ENCODE data around the gene EIF4E1B.
A peak's percentile ranks its signal among the peaks of the same experiment; 100 is the strongest.

Gene EIF4E1B

DNA sequence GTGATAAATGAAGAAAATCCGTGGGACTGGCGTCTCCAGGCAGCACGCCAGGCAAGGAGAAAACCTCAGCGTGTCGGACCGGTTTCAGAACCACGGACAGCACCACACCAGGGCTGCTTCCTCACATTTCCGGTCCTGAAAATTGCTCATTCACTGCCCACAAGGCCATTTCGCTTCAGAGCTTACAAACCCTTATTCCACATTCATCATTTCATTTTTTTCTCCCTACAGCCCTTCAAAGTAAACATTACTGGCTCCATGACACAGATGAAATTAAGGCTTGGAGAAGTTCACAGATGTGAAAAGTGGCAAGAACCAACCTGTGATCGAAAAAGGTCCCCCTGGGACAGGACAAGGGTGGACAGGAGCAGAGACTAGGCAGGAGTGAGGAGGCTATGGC lies 19.0 kb upstream of the EIF4E1B start:
- Mint-ChIP-seq H3K4me1 (ENCODE audit: low read depth) (peaks cover 8% of the 10 kb centered on the region), H3K27ac (no peak overlapping the region)
- intact Hi-C loops (cut with micrococcal nuclease), result no loop called here

DNA sequence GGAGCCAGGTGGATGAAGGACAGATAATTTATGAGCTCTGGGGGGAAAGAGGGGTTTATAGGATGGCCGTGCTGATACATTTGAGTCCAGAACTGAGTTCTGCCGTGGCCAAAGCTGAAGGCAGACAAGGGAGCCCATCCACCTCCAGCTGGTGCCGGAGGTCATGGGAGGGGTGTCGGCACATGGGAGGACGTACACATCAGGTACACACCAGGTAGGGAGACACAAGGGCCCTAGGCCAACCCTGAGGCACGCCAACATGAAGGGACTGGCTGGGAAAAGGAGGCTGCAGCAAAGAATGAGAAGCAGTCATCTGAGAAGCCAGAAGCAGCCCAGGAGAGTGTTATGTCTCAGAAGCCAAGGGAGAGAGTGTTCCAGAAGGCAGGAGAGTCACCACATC lies 18.5 kb upstream of the EIF4E1B start:
- no peaks in the 10 kb centered on the region for H3K9me3 Mint-ChIP-seq
- H3K27me3 Mint-ChIP-seq, result peaks cover 69% of the 10 kb centered on the region
- no peaks in the 10 kb centered on the region for H3K36me3 Mint-ChIP-seq (ENCODE audit: low read depth)
- H3K4me1 Mint-ChIP-seq (ENCODE audit: low read depth), result peaks cover 8% of the 10 kb centered on the region
- intact Hi-C loops (cut with micrococcal nuclease), result no loop called here
- no peak overlapping the region for H3K27ac Mint-ChIP-seq
- H3K4me3 Mint-ChIP-seq, result no peak overlapping the region

More for the DNA sequence above, 19.0 kb upstream of the EIF4E1B start:
- Mint-ChIP-seq H3K4me3 (no peak overlapping the region), H3K36me3 (ENCODE audit: low read depth) (no peaks in the 10 kb centered on the region), H3K9me3 (no peaks in the 10 kb centered on the region), H3K27me3 (peaks cover 67% of the 10 kb centered on the region)

DNA sequence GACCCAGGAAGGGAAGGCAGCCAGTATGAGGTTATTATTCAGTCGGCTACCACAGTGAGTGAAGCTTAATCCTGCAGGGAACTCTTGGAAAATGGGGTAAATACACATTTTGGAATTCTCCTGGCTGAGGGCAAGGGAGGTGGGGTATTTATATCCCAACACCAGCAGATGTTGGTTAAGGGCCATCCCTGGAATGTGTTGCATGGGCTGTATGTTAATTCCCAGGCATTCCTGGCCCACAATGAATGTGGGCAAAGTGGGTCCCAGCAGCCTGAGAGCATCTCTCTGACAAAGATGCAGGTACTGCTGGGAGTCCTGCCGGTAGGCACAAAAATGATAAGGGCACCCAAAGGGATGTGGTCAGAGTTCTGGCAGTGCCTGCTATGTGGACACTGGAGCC lies 17.6 kb upstream of the EIF4E1B start:
- no peak overlapping the region for H3K4me3 Mint-ChIP-seq
- H3K4me1 Mint-ChIP-seq (ENCODE audit: low read depth), result peaks cover 8% of the 10 kb centered on the region
- intact Hi-C loops (cut with micrococcal nuclease), result no loop called here
- H3K36me3 Mint-ChIP-seq (ENCODE audit: low read depth), result no peaks in the 10 kb centered on the region
- no peaks in the 10 kb centered on the region for H3K9me3 Mint-ChIP-seq
- H3K27me3 Mint-ChIP-seq, result peaks cover 72% of the 10 kb centered on the region
- H3K27ac Mint-ChIP-seq, result no peak overlapping the region

DNA sequence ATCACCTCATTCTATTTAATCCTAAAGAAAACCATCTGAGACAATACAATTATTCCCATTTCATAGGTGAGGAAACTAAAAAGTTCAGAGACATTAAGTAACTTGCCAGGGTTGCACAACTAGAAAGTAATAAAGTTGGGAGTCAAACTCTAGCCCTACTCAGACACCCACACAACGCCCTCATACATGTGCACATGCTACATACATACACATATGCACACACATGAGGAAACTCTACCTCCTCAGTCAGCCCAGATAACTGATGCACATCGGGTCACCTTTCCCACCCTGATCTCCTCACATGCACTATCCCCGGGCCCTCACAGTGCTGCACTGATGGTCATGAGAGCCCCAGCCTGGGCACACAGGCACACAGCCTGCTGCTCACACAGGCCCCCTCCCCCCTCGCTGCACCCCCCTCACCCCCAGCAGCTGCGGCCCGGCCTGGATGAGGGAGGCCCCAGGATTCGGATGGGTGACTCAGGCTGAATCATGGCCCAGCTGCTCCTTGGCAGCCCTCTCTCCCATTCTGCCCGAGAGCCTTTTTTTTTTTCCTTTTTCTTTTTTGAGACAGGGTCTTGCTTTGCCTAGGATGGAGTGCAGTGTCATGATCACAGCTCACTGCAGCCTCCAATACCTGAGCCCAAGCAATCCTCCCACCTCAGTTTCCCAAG lies 15.5 kb upstream of the EIF4E1B start:
- Mint-ChIP-seq H3K36me3 (ENCODE audit: low read depth) (no peaks in the 10 kb centered on the region), H3K27ac (no peak overlapping the region), H3K4me3 (no peak overlapping the region), H3K9me3 (no peaks in the 10 kb centered on the region), H3K27me3 (peaks cover 77% of the 10 kb centered on the region), H3K4me1 (ENCODE audit: low read depth) (peaks cover 4% of the 10 kb centered on the region)
- intact Hi-C loops (cut with micrococcal nuclease), result no loop called here

DNA sequence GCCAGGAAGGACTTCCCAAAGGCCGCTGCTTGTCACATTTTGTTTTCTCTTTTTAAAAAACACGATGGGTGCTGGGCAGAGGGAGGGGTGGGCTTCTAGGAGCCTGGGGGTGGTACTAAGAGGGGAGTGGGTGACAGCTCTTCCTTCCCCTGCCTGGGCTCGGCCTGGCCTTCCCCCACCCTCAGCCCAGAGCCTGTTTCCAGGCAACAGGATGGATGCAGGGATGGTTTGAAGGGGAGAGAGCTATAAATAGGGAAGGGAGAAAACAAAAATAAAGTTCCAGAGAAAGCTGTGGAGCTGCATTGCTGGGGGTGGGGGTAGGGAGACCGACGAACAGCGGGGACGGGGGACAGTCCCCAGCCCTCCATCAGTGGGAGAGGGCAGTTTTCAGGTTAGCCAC lies 14.0 kb upstream of the EIF4E1B start:
- intact Hi-C loops (cut with micrococcal nuclease), result no loop called here
- H3K4me3 Mint-ChIP-seq, result no peak overlapping the region
- H3K9me3 Mint-ChIP-seq, result no peaks in the 10 kb centered on the region
- no peaks in the 10 kb centered on the region for H3K36me3 Mint-ChIP-seq (ENCODE audit: low read depth)
- H3K27ac Mint-ChIP-seq, result no peak overlapping the region
- H3K27me3 Mint-ChIP-seq, result peaks cover 86% of the 10 kb centered on the region
- peaks cover 13% of the 10 kb centered on the region for H3K4me1 Mint-ChIP-seq (ENCODE audit: low read depth)

DNA sequence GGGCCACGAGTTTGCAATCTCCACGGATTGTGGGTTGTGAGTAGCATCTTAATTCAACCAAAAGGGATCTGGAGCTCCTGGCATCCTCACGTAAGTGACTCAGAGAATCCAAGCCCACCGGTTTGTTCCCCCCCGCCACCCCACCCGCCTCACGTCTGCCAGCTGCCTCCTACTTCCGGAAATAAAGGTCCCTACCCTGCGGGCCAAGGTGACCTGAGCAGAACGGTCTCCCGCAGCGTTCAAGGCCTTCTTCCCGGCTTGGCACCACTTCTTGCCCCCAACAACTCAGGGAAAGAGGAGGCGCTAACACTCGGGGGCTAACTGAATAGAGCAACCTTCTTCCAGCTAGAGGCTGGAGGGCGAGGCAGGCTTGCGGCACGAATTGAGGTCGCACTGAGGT lies 11.7 kb upstream of the EIF4E1B start:
- intact Hi-C loops (cut with micrococcal nuclease), result no loop called here
- peaks cover 13% of the 10 kb centered on the region for H3K4me1 Mint-ChIP-seq (ENCODE audit: low read depth)
- H3K9me3 Mint-ChIP-seq, result no peaks in the 10 kb centered on the region
- no peak overlapping the region for H3K4me3 Mint-ChIP-seq
- H3K36me3 Mint-ChIP-seq (ENCODE audit: low read depth), result no peaks in the 10 kb centered on the region
- H3K27me3 Mint-ChIP-seq, result peaks cover 83% of the 10 kb centered on the region
- no peak overlapping the region for H3K27ac Mint-ChIP-seq

DNA sequence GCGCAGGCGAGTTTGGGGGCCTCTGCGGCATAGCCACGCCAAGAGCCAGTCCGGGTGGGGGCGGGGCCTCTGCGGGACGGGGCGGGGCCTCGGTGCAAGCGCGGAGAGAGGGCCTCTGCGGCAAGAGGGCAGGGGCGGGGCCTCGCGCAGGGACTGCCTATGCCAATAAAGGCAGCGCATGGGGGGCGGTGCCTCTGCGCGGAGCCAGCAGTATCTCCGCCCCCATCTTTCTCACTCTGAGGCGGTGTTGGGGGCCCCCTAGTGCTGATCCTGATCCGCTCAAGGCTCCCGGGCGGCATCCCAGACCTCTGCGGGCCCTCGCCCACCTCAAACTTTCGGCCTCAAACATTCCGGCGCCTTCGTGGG lies 11.3 kb upstream of the EIF4E1B start:
- Mint-ChIP-seq H3K4me3 (no peak overlapping the region), H3K9me3 (no peaks in the 10 kb centered on the region)

DNA sequence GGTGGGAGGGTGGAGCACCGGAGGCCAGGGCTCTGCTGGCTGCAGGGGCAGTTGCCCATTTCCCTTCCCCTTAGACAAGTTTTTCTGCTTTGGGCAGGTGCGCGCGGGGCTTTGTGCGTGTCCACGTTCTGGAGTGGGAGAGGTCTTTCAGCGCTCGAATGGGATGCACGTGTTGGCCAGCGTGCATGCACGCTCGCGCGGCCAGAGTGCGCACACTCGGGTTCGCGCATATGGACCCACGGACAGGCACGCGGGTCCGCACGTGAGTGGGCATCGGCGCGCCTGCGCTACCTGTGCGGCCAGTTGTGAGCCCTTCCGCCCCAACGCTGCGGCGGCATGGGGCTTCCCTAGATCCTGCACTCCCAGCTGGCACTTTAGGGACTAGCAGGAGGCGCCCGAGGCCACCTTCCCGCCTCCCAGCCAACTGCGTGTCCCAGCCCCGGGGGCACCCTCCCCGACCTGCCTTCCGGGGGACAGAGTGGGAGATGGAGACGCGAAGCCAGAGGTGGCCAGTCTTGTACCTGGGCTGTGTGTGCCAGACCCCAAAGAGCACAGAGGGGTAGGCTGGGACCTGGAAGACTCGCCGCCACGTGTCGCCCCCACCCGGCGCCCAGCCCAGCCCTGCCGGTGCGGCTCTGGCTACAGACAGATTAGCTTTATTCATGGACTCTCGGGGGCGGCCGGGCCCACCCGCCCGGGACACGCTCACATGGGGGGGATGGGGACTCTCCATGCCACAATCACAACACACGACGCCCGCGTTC lies 10.7 kb upstream of the EIF4E1B start:
- intact Hi-C loops (cut with micrococcal nuclease), result no loop called here
- Mint-ChIP-seq H3K27ac (no peak overlapping the region), H3K36me3 (ENCODE audit: low read depth) (no peaks in the 10 kb centered on the region), H3K4me1 (ENCODE audit: low read depth) (peaks cover 13% of the 10 kb centered on the region), H3K9me3 (no peaks in the 10 kb centered on the region), H3K27me3 (peaks cover 87% of the 10 kb centered on the region), H3K4me3 (peak overlapping the region; percentile 71)

More for the DNA sequence above, 11.3 kb upstream of the EIF4E1B start:
- intact Hi-C loops (cut with micrococcal nuclease), result no loop called here
- H3K4me1 Mint-ChIP-seq (ENCODE audit: low read depth), result peaks cover 13% of the 10 kb centered on the region
- no peaks in the 10 kb centered on the region for H3K36me3 Mint-ChIP-seq (ENCODE audit: low read depth)
- no peak overlapping the region for H3K27ac Mint-ChIP-seq
- H3K27me3 Mint-ChIP-seq, result peaks cover 81% of the 10 kb centered on the region

DNA sequence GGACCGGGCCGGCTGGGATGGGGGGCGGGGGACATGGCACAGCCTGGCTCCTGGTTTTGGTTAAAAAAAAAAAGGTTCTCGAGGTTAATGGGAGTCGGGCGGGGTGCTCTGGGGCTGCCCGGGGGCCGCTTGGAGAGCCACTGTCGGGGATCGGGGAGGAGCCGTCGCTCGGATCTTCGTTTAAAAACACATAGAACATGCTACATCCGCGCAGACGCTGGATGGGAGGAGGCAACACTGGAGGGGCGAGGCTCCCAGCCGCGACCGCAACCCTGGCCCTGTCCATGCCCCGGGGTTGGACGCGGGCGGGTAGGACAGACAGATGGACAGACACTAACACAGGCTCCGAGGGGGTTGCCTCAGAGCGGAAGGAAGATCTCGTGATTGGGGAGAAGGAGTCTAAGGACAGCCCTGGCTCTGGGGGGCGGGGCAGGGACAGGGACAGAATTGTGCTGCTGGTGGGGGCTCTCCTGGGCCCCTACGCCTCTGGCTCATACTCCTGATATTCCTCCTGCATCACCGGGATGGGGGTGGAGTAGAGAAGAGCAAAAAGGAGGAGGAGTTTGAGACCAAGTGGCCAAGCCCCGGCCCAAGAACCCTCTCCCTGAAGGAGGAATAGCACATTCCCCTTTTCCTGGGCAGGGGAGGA lies 10.0 kb upstream of the EIF4E1B start:
- H3K36me3 Mint-ChIP-seq (ENCODE audit: low read depth), result no peaks in the 10 kb centered on the region
- H3K9me3 Mint-ChIP-seq, result no peaks in the 10 kb centered on the region
- H3K27ac Mint-ChIP-seq, result no peak overlapping the region
- intact Hi-C loops (cut with micrococcal nuclease), result no loop called here
- peaks cover 13% of the 10 kb centered on the region for H3K4me1 Mint-ChIP-seq (ENCODE audit: low read depth)
- peaks cover 83% of the 10 kb centered on the region for H3K27me3 Mint-ChIP-seq
- peak overlapping the region; percentile 71 for H3K4me3 Mint-ChIP-seq

DNA sequence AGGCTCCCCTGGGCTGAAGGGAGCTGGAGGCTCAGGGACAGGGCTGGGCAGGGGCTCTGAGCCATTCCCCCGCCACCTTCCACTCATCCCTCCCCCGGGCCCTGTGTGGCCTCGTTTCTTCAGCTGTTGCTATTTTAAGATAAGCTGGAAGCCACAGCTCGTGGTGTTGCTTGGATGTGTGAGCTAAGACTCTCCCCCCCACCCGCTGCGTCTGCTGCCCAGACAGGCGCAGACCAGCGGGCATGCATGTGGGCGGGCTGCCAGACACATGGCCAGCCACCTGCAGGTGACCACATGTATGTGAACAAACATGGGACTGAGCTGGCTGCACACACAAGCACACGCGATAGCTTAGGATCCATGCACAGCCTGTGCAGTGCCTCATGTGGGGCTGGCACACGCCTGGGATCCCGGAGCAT lies 8.8 kb upstream of the EIF4E1B start:
- no peaks in the 10 kb centered on the region for H3K9me3 Mint-ChIP-seq
- H3K27ac Mint-ChIP-seq, result no peak overlapping the region
- peaks cover 13% of the 10 kb centered on the region for H3K4me1 Mint-ChIP-seq (ENCODE audit: low read depth)
- peaks cover 86% of the 10 kb centered on the region for H3K27me3 Mint-ChIP-seq
- no peak overlapping the region for H3K4me3 Mint-ChIP-seq
- no peaks in the 10 kb centered on the region for H3K36me3 Mint-ChIP-seq (ENCODE audit: low read depth)
- intact Hi-C loops (cut with micrococcal nuclease), result no loop called here

DNA sequence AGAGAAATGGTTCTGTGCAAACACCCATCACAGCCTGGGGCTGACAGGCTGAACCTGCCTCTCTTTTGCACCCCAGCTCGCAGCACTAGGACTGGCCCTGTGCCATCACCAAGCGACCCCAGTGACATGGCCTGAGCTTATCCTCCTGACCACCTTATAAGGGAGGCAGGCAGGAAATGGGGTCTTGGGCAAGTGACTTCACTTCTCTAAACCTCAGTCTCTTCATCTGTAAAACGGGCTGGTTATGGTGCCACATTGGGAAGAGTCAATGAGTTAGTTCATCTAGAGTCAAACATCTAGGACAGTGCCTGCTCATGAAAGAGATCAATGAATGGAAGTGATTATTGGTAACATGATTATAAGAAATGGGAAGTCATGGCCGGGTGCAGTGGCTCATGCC lies 6.3 kb upstream of the EIF4E1B start:
- Mint-ChIP-seq H3K4me3 (no peak overlapping the region), H3K27ac (no peak overlapping the region), H3K36me3 (ENCODE audit: low read depth) (no peaks in the 10 kb centered on the region), H3K27me3 (peaks cover 86% of the 10 kb centered on the region), H3K9me3 (no peaks in the 10 kb centered on the region), H3K4me1 (ENCODE audit: low read depth) (peaks cover 13% of the 10 kb centered on the region)
- intact Hi-C loops (cut with micrococcal nuclease), result no loop called here

DNA sequence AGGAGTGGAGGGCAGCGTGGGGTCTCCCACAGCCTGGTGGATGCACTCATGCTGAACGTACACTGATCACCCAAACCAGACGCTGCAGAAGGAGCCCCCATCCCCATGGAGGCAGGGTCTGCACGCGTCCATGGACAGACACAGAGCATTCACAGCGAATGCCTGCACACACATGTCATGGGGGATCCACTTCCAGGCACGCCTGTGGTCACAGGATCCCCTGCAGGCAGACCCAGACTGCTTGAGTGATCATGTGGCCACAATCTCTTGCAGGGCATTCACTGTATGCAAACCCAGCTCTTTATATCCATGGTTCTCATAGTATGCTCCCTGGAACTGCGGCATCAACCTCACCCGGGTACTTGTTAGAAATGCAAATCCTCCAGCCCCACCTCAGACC lies 5.5 kb upstream of the EIF4E1B start:
- Mint-ChIP-seq H3K9me3 (no peaks in the 10 kb centered on the region), H3K4me1 (ENCODE audit: low read depth) (peaks cover 9% of the 10 kb centered on the region), H3K36me3 (ENCODE audit: low read depth) (no peaks in the 10 kb centered on the region), H3K4me3 (no peak overlapping the region), H3K27ac (no peak overlapping the region), H3K27me3 (peaks cover 86% of the 10 kb centered on the region)
- intact Hi-C loops (cut with micrococcal nuclease), result no loop called here

DNA sequence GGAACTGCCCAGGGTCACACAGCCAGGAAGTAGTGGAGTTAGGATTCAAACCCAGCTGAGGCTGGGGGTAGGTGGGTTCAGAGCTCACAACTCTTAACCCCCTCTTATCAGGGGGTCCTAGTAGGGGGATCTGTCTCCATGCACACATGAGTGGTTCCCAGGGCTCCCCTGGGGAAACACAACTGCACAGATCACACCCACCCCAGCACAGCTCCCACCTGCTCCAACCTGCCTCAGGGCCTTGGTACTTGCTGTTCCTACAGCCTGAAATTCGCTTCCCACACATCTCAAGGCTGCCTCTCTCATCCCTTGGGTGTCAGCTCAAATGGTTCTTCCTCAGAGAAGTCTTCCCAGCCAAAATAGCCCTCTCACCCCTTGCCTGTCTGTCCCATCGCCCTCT lies 5.0 kb upstream of the EIF4E1B start:
- Mint-ChIP-seq H3K27ac (no peak overlapping the region), H3K27me3 (peaks cover 83% of the 10 kb centered on the region), H3K36me3 (ENCODE audit: low read depth) (no peaks in the 10 kb centered on the region), H3K9me3 (no peaks in the 10 kb centered on the region), H3K4me1 (ENCODE audit: low read depth) (peaks cover 3% of the 10 kb centered on the region), H3K4me3 (no peak overlapping the region)
- intact Hi-C loops (cut with micrococcal nuclease), result no loop called here
